Measurements from ENCODE around the gene GATA2. TPM values are rescaled to one million over a fixed set of nuclear protein-coding genes. Genes with fewer than 3 reads are reported as not detected.

The GATA2 gene
- total RNA-seq, 2 donors from 2014 or later: 2.6 to 6.0 TPM

DNA sequence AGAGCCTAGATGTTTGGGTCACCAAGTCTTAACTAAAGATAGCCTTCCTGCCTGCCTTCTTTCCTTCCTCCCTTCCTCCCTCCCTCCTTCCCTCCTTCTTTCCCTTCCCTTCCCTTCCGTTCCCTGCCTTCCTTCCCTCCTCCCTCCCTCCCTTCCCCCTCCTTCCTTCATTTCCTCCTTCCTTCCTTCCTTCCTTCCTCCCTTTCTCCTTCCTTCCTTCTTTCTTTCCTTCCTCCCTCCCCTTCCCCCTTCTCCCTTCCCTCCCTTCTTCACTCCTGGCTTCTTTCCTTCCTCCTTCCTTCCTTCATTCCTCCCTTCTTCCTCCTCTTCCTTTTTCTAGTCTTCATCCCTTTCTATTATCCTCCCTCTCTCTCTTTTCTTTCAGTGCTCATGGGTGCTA lies 28.3 kb downstream of the GATA2 start:
- intact Hi-C loops (cut with DNase I, micrococcal nuclease): no loop called here
- no peak for ATAC-seq
- no peak for DNase-seq

DNA sequence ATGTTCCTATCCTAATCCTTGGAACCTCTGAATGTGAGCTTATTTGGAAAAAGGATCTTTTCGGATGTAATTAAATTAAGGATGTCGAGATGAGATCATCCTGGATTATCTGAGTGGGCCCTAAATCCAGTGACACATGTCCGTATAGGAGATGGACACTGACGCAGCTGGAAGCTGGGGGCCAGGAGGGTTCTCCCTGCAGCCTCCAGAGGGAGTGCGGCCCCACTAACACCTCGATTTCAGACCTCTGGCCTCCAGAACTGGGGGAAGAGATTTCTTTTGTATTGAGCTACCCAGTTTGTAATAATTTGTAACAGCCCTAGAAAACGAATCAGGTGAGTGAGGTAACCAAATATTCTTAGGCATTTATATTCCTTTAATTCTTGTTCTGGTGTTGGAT lies 28.8 kb downstream of the GATA2 start:
- intact Hi-C loops (cut with DNase I, micrococcal nuclease): no loop called here
- ATAC-seq: no peak

GRCh38 chr3:128463771-128464170 lies 29.2 kb downstream of the GATA2 start:
- intact Hi-C loops (cut with DNase I, micrococcal nuclease): no loop called here
- DNase-seq: no peak
- ATAC-seq: no peak

More for the DNA sequence above, 28.8 kb downstream of the GATA2 start:
- no peak for DNase-seq

DNA sequence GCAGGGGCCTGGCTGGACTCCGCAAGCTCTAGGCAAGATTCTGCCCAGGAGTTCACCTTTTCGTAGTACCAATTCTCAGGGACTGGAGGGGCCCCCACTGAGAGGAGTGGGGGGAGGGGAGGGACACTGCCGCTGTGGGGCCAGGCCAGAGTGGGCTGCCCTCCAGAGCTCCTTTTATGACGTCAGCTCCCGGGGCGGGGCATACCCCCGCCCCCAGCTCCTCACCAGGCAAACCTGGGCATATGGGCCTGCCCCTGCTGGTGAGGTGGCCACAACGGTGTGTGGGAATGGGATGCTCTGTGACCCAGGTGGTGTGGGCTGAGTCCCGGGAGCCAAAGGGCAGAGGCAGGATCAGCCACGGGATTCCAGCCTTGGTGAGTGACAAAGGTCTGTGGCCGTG lies 29.6 kb downstream of the GATA2 start:
- intact Hi-C loops (cut with DNase I, micrococcal nuclease): no loop called here
- no peak for ATAC-seq
- no peak for DNase-seq

- intact Hi-C loops (cut with DNase I, micrococcal nuclease): no loop called here
- ATAC-seq (no peak), DNase-seq (no peak)
Measured at GRCh38 chr3:128462931-128463330, 30.1 kb downstream of the GATA2 start.

- DNase-seq: no peak
- intact Hi-C loops (cut with DNase I, micrococcal nuclease): no loop called here
- no peak for ATAC-seq
Measured at GRCh38 chr3:128462341-128462910, 30.6 kb downstream of the GATA2 start.

- intact Hi-C loops (cut with DNase I, micrococcal nuclease): no loop called here
- ATAC-seq (no peak), DNase-seq (no peak)
Measured at GRCh38 chr3:128461731-128462130, 31.3 kb downstream of the GATA2 start.

- no peak for DNase-seq
- no peak for ATAC-seq
- intact Hi-C loops (cut with DNase I, micrococcal nuclease): no loop called here
Measured at GRCh38 chr3:128459461-128459820, 33.6 kb downstream of the GATA2 start.

- ATAC-seq: no peak
- DNase-seq: no peak
- intact Hi-C loops (cut with DNase I, micrococcal nuclease): no loop called here
Measured at GRCh38 chr3:128458746-128459460, 34.1 kb downstream of the GATA2 start.

DNA sequence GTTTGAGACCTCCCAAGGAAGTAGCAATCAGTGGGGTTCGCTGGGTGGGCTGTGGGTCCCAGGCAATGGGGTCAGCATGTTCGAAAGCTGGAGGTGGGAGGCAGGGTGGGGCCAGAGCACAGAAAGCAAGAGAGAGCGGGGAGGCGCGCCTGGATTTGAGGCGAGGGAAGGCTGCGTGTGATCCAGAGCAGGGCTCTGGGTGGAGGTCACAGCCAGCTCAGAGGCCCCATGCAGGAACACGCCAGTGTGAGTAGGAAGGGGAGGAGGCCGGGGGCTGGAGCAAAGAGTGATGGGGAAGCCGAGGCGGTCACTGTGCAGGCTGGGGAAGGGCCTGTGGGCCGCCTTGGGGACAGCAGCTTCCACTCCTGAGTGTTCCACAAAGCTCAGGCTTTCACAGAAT lies 35.1 kb downstream of the GATA2 start:
- DNase-seq (no peak), ATAC-seq (no peak)
- intact Hi-C loops (cut with DNase I, micrococcal nuclease): no loop called here

DNA sequence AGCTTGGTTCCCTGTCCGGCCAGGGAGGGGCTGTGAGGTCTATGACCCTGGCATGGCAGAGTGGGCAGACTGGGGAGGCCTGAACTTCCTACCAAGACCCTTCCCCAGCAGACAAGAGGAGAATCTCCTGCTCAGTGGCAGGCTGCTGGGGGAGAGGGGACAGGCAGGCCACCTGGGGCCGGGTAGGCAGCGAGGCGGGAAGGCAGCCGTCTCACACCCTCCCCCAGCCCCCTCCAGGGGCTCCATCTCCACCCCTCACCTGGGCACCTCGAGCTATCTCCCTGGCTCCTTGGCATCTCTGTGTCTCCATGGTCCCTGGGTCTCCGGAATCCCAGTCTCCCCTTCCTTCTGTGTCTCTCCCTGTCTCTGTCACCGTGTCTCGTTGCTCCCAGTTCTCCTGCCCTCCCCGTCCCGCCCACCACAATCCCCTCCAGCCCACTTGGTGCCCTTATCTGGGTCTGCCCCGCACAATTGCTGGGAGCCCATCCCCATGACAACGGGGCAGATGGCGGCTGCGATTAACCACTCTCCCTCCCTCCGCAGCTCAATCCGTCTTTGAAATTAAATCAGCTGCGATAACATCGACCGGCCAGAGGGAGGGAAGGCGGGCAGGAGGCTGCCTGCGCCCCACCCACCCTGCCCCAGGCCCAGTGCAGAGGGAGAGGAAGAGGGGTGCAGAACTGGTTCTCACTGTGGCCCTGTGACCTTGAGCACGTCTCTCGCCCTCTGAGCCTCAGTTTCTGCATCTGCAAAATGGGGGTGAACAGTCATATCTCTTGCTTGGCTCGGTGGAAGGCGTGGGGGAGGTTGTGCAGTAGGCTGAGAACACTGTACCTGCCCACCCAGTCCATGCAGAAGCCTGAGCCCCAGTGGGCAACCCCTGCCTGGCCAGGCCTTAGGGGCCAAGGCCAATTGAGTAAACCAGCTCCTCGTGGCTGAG lies 36.0 kb downstream of the GATA2 start:
- intact Hi-C loops (cut with DNase I, micrococcal nuclease): no loop called here
- ATAC-seq (no peak), DNase-seq (no peak)

DNA sequence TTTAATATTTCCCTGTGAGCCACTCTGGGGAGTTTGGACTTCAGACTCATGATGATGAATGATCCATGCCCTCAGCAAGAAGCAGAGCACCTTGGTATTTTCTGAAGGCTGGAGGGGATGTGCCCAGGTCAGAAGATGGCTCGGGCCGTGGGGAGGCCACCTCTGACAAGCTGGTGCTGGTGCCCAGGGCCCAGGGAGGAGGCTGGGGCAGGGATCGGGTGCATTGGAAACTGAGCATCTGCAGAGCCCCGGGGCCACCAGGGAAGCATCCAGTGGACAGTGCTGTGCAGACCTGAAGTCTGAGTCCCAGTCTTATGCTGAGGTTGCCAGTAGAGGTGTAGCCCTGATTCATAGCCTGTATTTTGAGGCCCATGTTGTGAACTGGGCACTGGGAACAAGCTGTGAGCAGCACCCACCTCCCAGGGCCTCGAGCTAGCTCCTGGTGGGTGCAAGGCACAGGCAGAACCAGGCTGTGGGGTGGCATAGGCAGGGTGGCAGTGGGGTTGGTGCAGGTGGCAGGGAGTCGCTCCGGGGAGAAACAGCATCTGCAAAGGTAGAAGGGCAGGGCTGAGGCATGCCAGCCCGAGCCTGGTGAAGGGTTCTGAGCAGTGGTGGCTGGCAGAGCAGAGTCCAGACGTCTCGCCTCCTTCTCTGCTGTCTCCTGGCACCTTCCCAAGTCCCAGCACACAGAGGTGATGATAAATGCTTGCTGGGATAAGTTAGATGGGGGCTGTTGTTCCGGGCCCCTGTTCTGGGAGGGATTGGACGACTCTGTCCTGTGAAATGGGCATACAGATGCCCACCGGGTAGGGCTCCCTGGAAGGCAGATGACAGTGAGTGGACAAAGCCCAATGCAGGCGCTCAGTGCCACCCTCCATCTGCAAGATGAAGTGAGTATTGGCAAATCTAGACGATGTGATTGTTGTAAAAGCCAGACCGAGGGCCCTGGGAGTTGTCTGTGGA lies 36.9 kb downstream of the GATA2 start:
- no peak for ATAC-seq
- intact Hi-C loops (cut with DNase I, micrococcal nuclease): no loop called here
- DNase-seq: no peak

GRCh38 chr3:128455116-128455515 lies 37.9 kb downstream of the GATA2 start:
- DNase-seq: no peak
- ATAC-seq: no peak
- intact Hi-C loops (cut with DNase I, micrococcal nuclease): no loop called here

DNA sequence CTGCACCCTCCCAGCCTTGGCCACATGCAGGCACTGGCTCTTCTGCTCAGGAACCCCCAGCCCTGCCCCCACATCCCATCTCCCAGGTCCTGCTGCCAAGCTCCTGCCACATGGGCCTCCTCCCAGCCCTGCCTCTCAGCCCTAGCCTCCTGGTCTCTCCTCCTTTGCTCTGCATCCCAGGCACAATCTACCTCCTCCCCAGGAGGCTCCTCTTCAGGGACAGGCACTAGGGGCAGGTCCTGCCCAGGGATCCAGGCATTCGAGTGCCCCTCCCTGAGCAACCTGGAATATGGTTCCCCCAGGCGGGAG lies 38.7 kb downstream of the GATA2 start:
- DNase-seq (no peak), ATAC-seq (no peak)
- intact Hi-C loops (cut with DNase I, micrococcal nuclease): no loop called here

DNA sequence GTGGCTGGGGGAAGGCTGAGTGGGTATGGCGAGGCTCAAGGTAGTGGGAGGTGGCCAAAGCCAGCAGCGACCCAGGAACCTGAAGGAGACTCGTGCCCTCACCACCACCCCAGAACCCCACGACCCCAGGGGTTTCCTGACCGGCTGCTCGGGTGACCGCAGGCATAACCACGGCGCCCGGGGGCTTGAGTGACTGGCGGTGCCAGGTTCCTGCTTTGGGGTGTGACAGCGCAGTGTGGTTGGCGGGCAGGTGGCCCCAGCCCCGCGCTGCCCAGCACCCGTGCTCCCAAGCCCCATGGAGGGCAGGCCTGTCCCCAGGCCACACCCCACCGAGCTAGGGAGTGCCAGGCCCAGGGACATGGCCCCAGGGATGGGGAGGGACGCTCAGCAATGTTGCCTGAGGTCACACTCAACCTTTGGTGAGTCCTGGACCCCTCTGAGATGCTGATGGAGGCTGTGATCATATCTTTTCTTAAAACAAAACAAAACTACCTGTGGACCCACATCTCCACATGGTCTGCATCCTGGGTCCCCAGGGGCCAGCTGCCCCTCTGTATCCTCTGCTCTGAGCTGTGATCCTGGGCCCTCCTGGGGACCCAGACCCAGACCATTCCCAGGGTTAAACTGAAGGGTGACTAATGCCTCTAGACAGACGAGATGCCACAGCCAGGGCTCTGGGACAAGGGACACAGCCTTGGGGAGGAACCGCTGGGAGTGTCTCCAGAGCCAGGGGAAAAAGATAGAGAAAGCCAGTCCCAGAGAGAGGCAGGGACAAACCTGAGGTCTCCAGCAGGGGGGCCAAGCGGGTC lies 39.3 kb downstream of the GATA2 start:
- intact Hi-C loops (cut with DNase I, micrococcal nuclease): no loop called here
- DNase-seq (no peak), ATAC-seq (no peak)

DNA sequence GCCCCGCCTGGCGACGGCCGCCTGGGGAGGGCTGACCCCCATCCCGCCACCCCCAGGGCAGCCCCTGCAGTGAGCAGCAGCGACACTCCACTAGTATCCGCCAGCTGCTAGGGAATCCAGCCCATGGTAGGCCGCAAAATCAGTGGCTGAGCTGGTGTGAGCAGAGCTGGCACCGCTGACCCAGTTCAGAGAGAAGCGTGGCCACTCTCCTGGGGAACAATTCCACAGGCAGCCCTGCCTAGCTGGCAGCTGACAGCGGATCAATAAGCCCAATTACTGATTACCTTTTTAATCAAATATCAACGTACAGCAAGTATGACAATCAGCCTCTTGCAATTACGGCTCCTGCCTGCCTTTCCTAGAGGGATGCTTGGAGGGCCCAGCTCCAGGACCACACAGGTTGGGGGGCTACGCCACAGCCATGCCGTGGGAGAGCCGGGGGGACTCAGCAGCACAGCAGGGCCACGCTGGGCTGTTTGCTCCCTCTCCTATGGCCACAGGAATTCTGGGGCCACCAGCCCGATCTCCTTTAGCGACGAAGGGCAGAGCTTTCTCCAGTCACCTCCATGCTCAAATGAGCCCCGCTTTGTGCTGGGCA lies 40.2 kb downstream of the GATA2 start:
- intact Hi-C loops (cut with DNase I, micrococcal nuclease): no loop called here
- DNase-seq (no peak), ATAC-seq (no peak)

DNA sequence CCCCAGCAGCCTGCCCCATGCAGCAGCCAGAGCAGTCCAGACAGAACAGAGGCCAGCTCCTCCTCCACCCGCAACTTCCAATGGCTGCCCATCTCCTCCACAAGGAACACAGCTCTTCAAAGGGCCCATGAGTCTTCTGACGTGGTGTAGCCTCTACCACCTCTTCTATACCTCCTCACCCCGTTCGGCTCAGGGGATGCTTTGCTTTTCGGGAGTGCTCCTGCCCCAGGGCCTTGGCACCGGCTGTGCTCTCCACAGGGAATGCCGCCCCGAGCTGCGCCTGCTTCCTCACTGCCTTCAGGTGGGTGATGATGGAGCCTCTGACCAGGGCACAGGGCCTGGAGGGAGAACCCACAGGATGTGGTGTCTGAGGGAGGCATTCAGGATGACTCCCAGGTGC lies 40.9 kb downstream of the GATA2 start:
- ATAC-seq (no peak), DNase-seq (no peak)
- intact Hi-C loops (cut with DNase I, micrococcal nuclease): no loop called here

- no peak for DNase-seq
- intact Hi-C loops (cut with DNase I, micrococcal nuclease): no loop called here
- no peak for ATAC-seq
Measured at GRCh38 chr3:128449111-128449638, 43.8 kb downstream of the GATA2 start.

All from left colon (tissue), 2 donors.